Caco-2 (cell line): Measurements from ENCODE around the gene RMI2. TPM values are rescaled to one million over a fixed set of nuclear protein-coding genes. Genes with fewer than 3 reads are reported as not detected.

Source experiments
- BruUV-seq: library from RNA; stranded (reverse); fragments of 400-500 nt; replicated peaks from 2 replicates; lab custom pipeline; 2021; lab: Mats Ljungman, UMichigan
- CTCF ChIA-PET: fragments of 300-600 bp; sonication (Branson Sonifier 250); formaldehyde crosslinking; loops from one replicate; lab custom pipeline; 2022; ENCODE audit warnings: antibody characterized with exemption; lab: Charles Lee
- POLR2A ChIA-PET: fragments of 300-600 bp; sonication (Branson Sonifier 250); formaldehyde crosslinking; loops from one replicate; lab custom pipeline; 2022; ENCODE audit warnings: antibody characterized with exemption; lab: Charles Lee
- DNase-seq, 2 experiments: peaks; one replicate each; pipeline versions ENCODE4 v3.0.0 to v3.0.0-alpha.2; 2020 to 2022
- H3K27me3 ChIP-seq: replicated peaks from 2 replicates; pipeline ENCODE4 v1.6.0; 2011; ENCODE audit warnings: low read length; ENCODE audit not compliant: control insufficient read depth, insufficient read depth
- H3K36me3 ChIP-seq: 2 replicates; pipeline ENCODE4 v1.5.1; 2011; ENCODE audit warnings: low read length; ENCODE audit not compliant: control insufficient read depth, insufficient read depth
- H3K4me1 ChIP-seq: fragments of 250-450 bp; sonication (Bioruptor Pico); 2 replicates; pipeline ENCODE4 v1.5.1; 2020; ENCODE audit warnings: mild to moderate bottlenecking
- H3K4me3 ChIP-seq: 2 replicates; pipeline ENCODE4 v1.5.1; 2011; ENCODE audit warnings: low read depth, mild to moderate bottlenecking, control low read depth, low read length
- H3K9me3 ChIP-seq: fragments of 250-450 bp; sonication (Bioruptor Pico); 2 replicates; pipeline ENCODE4 v1.5.1; 2020; ENCODE audit warnings: mild to moderate bottlenecking, moderate library complexity
- H3K27ac Mint-ChIP-seq: one replicate; pipeline ENCODE4 v1.8.0; 2022; ENCODE audit warnings: mixed read lengths; ENCODE audit not compliant: unreplicated experiment
- H3K27me3 Mint-ChIP-seq: one replicate; pipeline ENCODE4 v1.8.0; 2022; ENCODE audit warnings: mixed read lengths; ENCODE audit not compliant: insufficient read depth, unreplicated experiment
- H3K36me3 Mint-ChIP-seq: one replicate; pipeline ENCODE4 v1.8.0; 2022; ENCODE audit warnings: mild to moderate bottlenecking, mixed read lengths; ENCODE audit not compliant: insufficient read depth, unreplicated experiment
- H3K4me1 Mint-ChIP-seq: one replicate; pipeline ENCODE4 v1.8.0; 2022; ENCODE audit warnings: low read depth, mixed read lengths; ENCODE audit not compliant: unreplicated experiment
- H3K4me3 Mint-ChIP-seq: one replicate; pipeline ENCODE4 v1.8.0; 2022; ENCODE audit warnings: mild to moderate bottlenecking, moderate library complexity, mixed read lengths; ENCODE audit not compliant: unreplicated experiment
- H3K9me3 Mint-ChIP-seq: one replicate; pipeline ENCODE4 v1.8.0; 2022; ENCODE audit warnings: mixed read lengths; ENCODE audit not compliant: unreplicated experiment
- CTCF ChIP-seq, 2 experiments: fragments of 200-600 bp in 1 of 2; IDR thresholded peaks; 1 replicate in 1 of 2; 2 replicates in 1 of 2; pipeline versions ENCODE4 v1.5.1 to v1.8.0; 2011 to 2022; ENCODE audit warnings: antibody characterized with exemption in 1 of 2, control low read depth in 1 of 2, inconsistent platforms in 1 of 2, low read depth in 1 of 2, low read length in 1 of 2, mild to moderate bottlenecking in 1 of 2, moderate library complexity in 1 of 2; ENCODE audit not compliant: insufficient read depth in 1 of 2, severe bottlenecking in 1 of 2, unreplicated experiment in 1 of 2
- intact Hi-C: fragments of 100-400 bp; cut with micrococcal nuclease; formaldehyde crosslinking; loops from one replicate; pipeline ENCODE4 v1.10.0; 2022; ENCODE audit not compliant: unreplicated experiment
- total RNA-seq: library from RNA; stranded (reverse); gene quantifications from 2 replicates; pipeline ENCODE4 v1.2.3, GENCODE V29; 2022

RMI2 gene
- total RNA-seq, 1 experiment from 2014 or later = 52.7 TPM

GRCh38 chr16:11307639-11308492 lies 37.4 kb upstream of the RMI2 start:
- POLR2A ChIA-PET = no interaction called here
- Histone ChIP-seq H3K36me3 (no peaks in the 10 kb centered on the region), H3K4me3 (no peak overlapping the region), H3K9me3 (no peaks in the 10 kb centered on the region), H3K4me1 (peaks cover 13% of the 10 kb centered on the region), H3K27me3 (no peaks in the 10 kb centered on the region)
- DNase-seq = no peak
- intact Hi-C loops = no loop called here
- no peaks in the 10 kb centered on the region for H3K9me3 Mint-ChIP-seq
- TF ChIP-seq CTCF (IDR thresholded peaks at IDR 0.05; ENCODE audit: insufficient read depth in 1 of 2, low read depth in 1 of 2, low read length in 1 of 2, severe bottlenecking in 1 of 2, unreplicated experiment in 1 of 2) = no peak
- no TSS peak for BruUV-seq
- peaks cover 2% of the 10 kb centered on the region for H3K4me1 Mint-ChIP-seq
- no peak overlapping the region for H3K4me3 Mint-ChIP-seq
- CTCF ChIA-PET = interaction anchor here (1.0 kb wide), 1 partner anchor 51 kb away, joined by 3 read pairs; no protein-coding TSS in a partner anchor
- peaks cover 2% of the 10 kb centered on the region for H3K36me3 Mint-ChIP-seq
- H3K27ac Mint-ChIP-seq = no peak overlapping the region
- H3K27me3 Mint-ChIP-seq = no peaks in the 10 kb centered on the region

DNA sequence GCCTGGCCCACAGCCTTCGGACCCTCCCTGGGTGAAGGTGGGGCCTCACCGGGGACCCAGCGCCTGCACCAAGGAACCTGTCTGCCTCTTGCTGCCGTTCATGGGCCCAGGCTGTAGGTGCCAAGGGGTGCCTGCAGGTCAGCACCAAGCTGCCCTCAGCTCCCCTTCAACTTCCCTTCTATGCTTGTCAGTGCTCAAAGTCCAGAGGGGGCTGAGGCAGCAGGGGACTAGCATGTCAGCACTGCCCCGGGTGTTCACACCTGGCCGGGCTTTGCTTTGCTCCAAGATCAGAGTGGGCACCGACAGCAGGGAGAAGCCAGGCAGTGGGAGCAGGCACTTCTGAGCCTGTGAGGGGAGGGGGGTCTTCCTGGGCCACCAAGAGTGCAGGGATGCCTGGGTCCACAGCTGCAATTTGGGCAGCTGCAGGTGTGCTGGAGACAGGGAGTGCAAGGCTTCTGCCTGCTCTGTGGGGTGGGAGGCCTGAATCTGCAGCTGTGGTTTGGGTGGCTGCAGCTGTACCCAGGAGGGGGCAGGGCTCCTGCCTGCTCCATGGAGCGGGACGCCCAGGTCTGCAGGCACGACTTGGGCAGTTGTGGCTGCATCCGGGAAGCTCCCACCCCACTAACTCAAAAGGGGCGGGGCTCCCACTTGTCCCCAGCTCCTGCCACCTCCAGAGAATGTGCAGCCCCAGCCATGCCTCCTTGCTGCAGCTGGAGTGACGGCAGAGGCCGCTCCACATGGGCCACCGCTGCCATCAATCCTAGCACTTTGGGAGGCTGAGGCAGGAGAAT lies 36.6 kb upstream of the RMI2 start:
- Mint-ChIP-seq H3K27me3 (no peaks in the 10 kb centered on the region), H3K36me3 (peaks cover 8% of the 10 kb centered on the region), H3K4me1 (peaks cover 11% of the 10 kb centered on the region), H3K27ac (no peak overlapping the region), H3K9me3 (no peaks in the 10 kb centered on the region), H3K4me3 (no peak overlapping the region)
- Histone ChIP-seq H3K4me3 (no peak overlapping the region), H3K36me3 (no peaks in the 10 kb centered on the region), H3K27me3 (no peaks in the 10 kb centered on the region), H3K9me3 (no peaks in the 10 kb centered on the region), H3K4me1 (peaks cover 18% of the 10 kb centered on the region)
- CTCF ChIA-PET = no interaction called here
- no TSS peak for BruUV-seq
- no peak for TF ChIP-seq CTCF (IDR thresholded peaks at IDR 0.05; ENCODE audit: insufficient read depth in 1 of 2, low read depth in 1 of 2, low read length in 1 of 2, severe bottlenecking in 1 of 2, unreplicated experiment in 1 of 2)
- intact Hi-C loops = no loop called here
- DNase-seq = no peak
- POLR2A ChIA-PET = interaction anchor here (0.5 kb wide), 1 partner anchor 10 kb away, joined by 5 read pairs; no protein-coding TSS in a partner anchor

DNA sequence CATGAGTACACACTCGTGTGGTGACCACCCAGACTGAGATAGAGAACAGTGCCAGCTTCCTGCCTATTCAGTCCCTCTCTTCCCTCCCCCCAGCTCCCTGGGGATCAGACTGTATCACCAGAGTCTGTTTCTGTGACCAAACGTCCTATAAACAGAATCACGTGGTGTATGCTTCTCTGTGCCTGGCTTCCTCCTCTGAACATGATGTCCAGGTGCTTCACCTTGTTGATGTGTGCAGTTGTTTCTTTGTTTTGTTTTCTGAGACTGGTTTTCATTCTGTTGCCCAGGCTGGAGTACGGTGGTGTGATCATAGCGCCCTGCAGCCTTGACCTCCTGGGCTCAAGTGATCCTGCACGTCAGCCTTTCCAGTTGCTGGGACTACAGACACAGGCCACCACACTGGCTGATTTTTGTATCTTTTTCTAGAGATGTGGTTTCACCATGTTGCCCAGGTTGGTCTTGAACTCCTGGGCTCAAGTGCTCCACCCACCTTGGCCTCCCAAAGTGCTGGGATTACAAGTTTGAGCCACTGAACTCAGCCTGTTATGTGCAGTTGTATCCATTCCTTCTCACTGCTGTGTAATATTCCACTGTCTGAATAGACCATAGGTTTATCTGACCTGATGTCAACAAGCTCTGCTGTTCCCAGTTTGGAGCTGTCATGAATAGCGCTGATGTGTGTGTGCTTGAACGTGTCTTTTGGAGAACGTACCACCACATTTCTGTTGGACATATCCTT lies 35.2 kb upstream of the RMI2 start:
- Histone ChIP-seq H3K4me1 (peaks cover 31% of the 10 kb centered on the region), H3K36me3 (no peaks in the 10 kb centered on the region), H3K4me3 (no peak overlapping the region), H3K27me3 (no peaks in the 10 kb centered on the region), H3K9me3 (no peaks in the 10 kb centered on the region)
- intact Hi-C loops = no loop called here
- Mint-ChIP-seq H3K4me1 (peaks cover 14% of the 10 kb centered on the region), H3K36me3 (peaks cover 12% of the 10 kb centered on the region), H3K4me3 (no peak overlapping the region), H3K27me3 (no peaks in the 10 kb centered on the region), H3K9me3 (no peaks in the 10 kb centered on the region), H3K27ac (no peak overlapping the region)
- POLR2A ChIA-PET = no interaction called here
- no peak for DNase-seq
- no peak for TF ChIP-seq CTCF (IDR thresholded peaks at IDR 0.05; ENCODE audit: insufficient read depth in 1 of 2, low read depth in 1 of 2, low read length in 1 of 2, severe bottlenecking in 1 of 2, unreplicated experiment in 1 of 2)
- CTCF ChIA-PET = no interaction called here
- BruUV-seq = no TSS peak
